GM23248 (cell line): ENCODE data around the gene LRRN2. TPM values are rescaled to one million over a fixed set of nuclear protein-coding genes. Genes with fewer than 3 reads are reported as not detected.
A peak's percentile ranks its signal among the peaks of the same experiment; 100 is the strongest.
"Not testable (repeated sequence)": the region's sequence is repeated elsewhere in the genome, so short reads cannot be mapped to it uniquely, and the experiment has no call there.

Source experiments
- DNase-seq: peaks from one replicate; pipeline ENCODE4 v3.0.0-alpha.2; 2015
- H2AFZ ChIP-seq: fragments of 200-600 bp; sonication (generic); 2 replicates; pipeline ENCODE4 v1.6.1; 2016; ENCODE audit warnings: antibody characterized with exemption
- H3F3A ChIP-seq: fragments of 200-600 bp; sonication (generic); 2 replicates; pipeline ENCODE4 v1.6.1; 2016; ENCODE audit warnings: mild to moderate bottlenecking, antibody characterized with exemption, mixed run types; ENCODE audit not compliant: insufficient read depth
- H3K27ac ChIP-seq: fragments of 200-600 bp; sonication (generic); 2 replicates; pipeline ENCODE4 v1.5.1; 2016; ENCODE audit warnings: mild to moderate bottlenecking
- H3K27me3 ChIP-seq: fragments of 200-600 bp; sonication (generic); replicated peaks from 2 replicates; pipeline ENCODE4 v1.6.1; 2016; ENCODE audit warnings: mild to moderate bottlenecking; ENCODE audit not compliant: insufficient read depth
- H3K36me3 ChIP-seq: fragments of 200-600 bp; sonication (generic); 2 replicates; pipeline ENCODE4 v1.6.1; 2016; ENCODE audit warnings: low read depth, mild to moderate bottlenecking
- H3K4me1 ChIP-seq: fragments of 200-600 bp; sonication (generic); 2 replicates; pipeline ENCODE4 v1.6.1; 2016; ENCODE audit warnings: mild to moderate bottlenecking; ENCODE audit not compliant: insufficient read depth
- H3K4me2 ChIP-seq: fragments of 200-600 bp; sonication (generic); one replicate; pipeline ENCODE4 v1.6.1; 2016; ENCODE audit warnings: mild to moderate bottlenecking; ENCODE audit not compliant: unreplicated experiment
- H3K4me3 ChIP-seq: fragments of 200-600 bp; sonication (generic); 2 replicates; pipeline ENCODE4 v1.5.1; 2016; ENCODE audit warnings: mild to moderate bottlenecking
- H3K79me2 ChIP-seq: fragments of 200-600 bp; sonication (generic); 2 replicates; pipeline ENCODE4 v1.6.1; 2016; ENCODE audit warnings: mild to moderate bottlenecking; ENCODE audit not compliant: insufficient read depth
- H3K9ac ChIP-seq: fragments of 200-600 bp; sonication (generic); 2 replicates; pipeline ENCODE4 v1.6.1; 2016; ENCODE audit warnings: mild to moderate bottlenecking
- H3K9me2 ChIP-seq: fragments of 200-600 bp; sonication (generic); 2 replicates; pipeline ENCODE4 v1.6.1; 2016; ENCODE audit warnings: mixed run types, mild to moderate bottlenecking, moderate library complexity; ENCODE audit not compliant: insufficient read depth
- H3K9me3 ChIP-seq: fragments of 200-600 bp; sonication (generic); one replicate; pipeline ENCODE4 v1.6.1; 2017; ENCODE audit warnings: low read depth
- H4K20me1 ChIP-seq: fragments of 200-600 bp; sonication (generic); 2 replicates; pipeline ENCODE4 v1.6.0; 2016; ENCODE audit not compliant: insufficient read depth
- EZH2 ChIP-seq: fragments of 200-600 bp; sonication (generic); IDR thresholded peaks from 2 replicates; pipeline ENCODE4 v1.6.1; 2018; ENCODE audit warnings: antibody characterized with exemption, mild to moderate bottlenecking; ENCODE audit not compliant: insufficient read depth, poor library complexity, severe bottlenecking
- EZH2phosphoT487 ChIP-seq: fragments of 200-600 bp; sonication (generic); IDR thresholded peaks from 2 replicates; pipeline ENCODE4 v1.6.1; 2018; ENCODE audit warnings: antibody characterized with exemption, moderate library complexity, mild to moderate bottlenecking, low read depth; ENCODE audit not compliant: insufficient read depth
- WGBS, 2 experiments: methylation state at CpG; one replicate each; pipeline ENCODE4 v1.1.6; 2015 to 2017; ENCODE audit warnings: low lambda C conversion rate in 2 of 2, low coverage in 1 of 2; ENCODE audit errors: missing lambda C conversion rate in 2 of 2; 5-methylcytosine and 5-hydroxymethylcytosine counted together
- in situ Hi-C: fragments of 300-500 bp; cut with MboI; formaldehyde crosslinking; loops from 2 replicates; pipeline ENCODE4 v1.15.0; 2020
- polyA plus RNA-seq: library from polyadenylated mRNA; unstranded; fragments of >200 nt; fragmentation: Nextera tagmentation; extraction: Ambion mirVana; gene quantifications from 2 replicates; pipeline ENCODE4 v1.2.1, GENCODE V29; 2016
- total RNA-seq: library from RNA; depleted of rRNA; stranded (reverse); fragments of >200 nt; shearing (Covaris generic); gene quantifications from 2 replicates; pipeline ENCODE4 v1.2.3, GENCODE V29; 2014

LRRN2 gene
- total and polyA plus RNA-seq, 2 experiments from 2014 or later = 0.22 TPM; not detected in 1

- in situ Hi-C loops = no loop called here
- TF ChIP-seq EZH2phosphoT487 (no peak), EZH2 (no peak)
- H3K9ac ChIP-seq = no peak overlapping the region
- H3K27me3 ChIP-seq = no peaks in the 10 kb centered on the region
- H3K36me3 ChIP-seq = no peaks in the 10 kb centered on the region
- peaks cover 8% of the 10 kb centered on the region for H3K4me1 ChIP-seq
- H3F3A ChIP-seq = no peaks in the 10 kb centered on the region
- no peak overlapping the region for H3K27ac ChIP-seq
- DNase-seq = no peak
- no peaks in the 10 kb centered on the region for H3K9me2 ChIP-seq
- H3K9me3 ChIP-seq = no peaks in the 10 kb centered on the region
- no peak overlapping the region for H3K4me2 ChIP-seq
- WGBS, 2 experiments = 59 to 67% methylated on average over 8 of the region's 8 CpGs
- H2AFZ ChIP-seq = no peak overlapping the region
- H3K79me2 ChIP-seq = no peaks in the 10 kb centered on the region
- no peak overlapping the region for H3K4me3 ChIP-seq
- no peaks in the 10 kb centered on the region for H4K20me1 ChIP-seq
These were observed 111.3 kb downstream of the LRRN2 start for GRCh38 chr1:204574016-204574864.

- H3K4me2 ChIP-seq = no peak overlapping the region
These were observed 112.3 kb downstream of the LRRN2 start for GRCh38 chr1:204572923-204573922.

GRCh38 chr1:204571631-204572030, 113.9 kb downstream of the LRRN2 start:
- no peaks in the 10 kb centered on the region for H3K9me2 ChIP-seq
- no peaks in the 10 kb centered on the region for H3K27me3 ChIP-seq
- no peak overlapping the region for H3K4me3 ChIP-seq
- H3K79me2 ChIP-seq = no peaks in the 10 kb centered on the region
- H3K9me3 ChIP-seq = no peaks in the 10 kb centered on the region
- H2AFZ ChIP-seq = no peak overlapping the region
- no peak overlapping the region for H3K27ac ChIP-seq
- DNase-seq = no peak
- H3F3A ChIP-seq = no peaks in the 10 kb centered on the region
- TF ChIP-seq EZH2 (no peak), EZH2phosphoT487 (no peak)
- no peaks in the 10 kb centered on the region for H3K36me3 ChIP-seq
- in situ Hi-C loops = no loop called here
- H3K9ac ChIP-seq = no peak overlapping the region
- no peaks in the 10 kb centered on the region for H4K20me1 ChIP-seq
- H3K4me2 ChIP-seq = no peak overlapping the region
- WGBS, 2 experiments = 93 to 97% methylated on average over 4 of the region's 4 CpGs
- peaks cover 8% of the 10 kb centered on the region for H3K4me1 ChIP-seq

More at GRCh38 chr1:204572923-204573922, 112.3 kb downstream of the LRRN2 start:
- no peak overlapping the region for H3K9ac ChIP-seq
- no peaks in the 10 kb centered on the region for H4K20me1 ChIP-seq
- H3K9me3 ChIP-seq = no peaks in the 10 kb centered on the region
- no peaks in the 10 kb centered on the region for H3K27me3 ChIP-seq
- peaks cover 8% of the 10 kb centered on the region for H3K4me1 ChIP-seq
- TF ChIP-seq EZH2phosphoT487 (no peak), EZH2 (no peak)
- H3K4me3 ChIP-seq = no peak overlapping the region
- H3K36me3 ChIP-seq = no peaks in the 10 kb centered on the region
- H3K9me2 ChIP-seq = no peaks in the 10 kb centered on the region
- H3F3A ChIP-seq = no peaks in the 10 kb centered on the region
- no peak overlapping the region for H2AFZ ChIP-seq
- DNase-seq = peak; percentile 60
- in situ Hi-C loops = no loop called here
- no peaks in the 10 kb centered on the region for H3K79me2 ChIP-seq
- no peak overlapping the region for H3K27ac ChIP-seq
- 65 to 66% methylated on average over 8 of the region's 8 CpGs for WGBS, 2 experiments

GRCh38 chr1:204571128-204571527, 114.4 kb downstream of the LRRN2 start:
- WGBS, 2 experiments = 97% methylated on average over 2 of the region's 2 CpGs
- no peak overlapping the region for H3K9ac ChIP-seq
- no peaks in the 10 kb centered on the region for H3K27me3 ChIP-seq
- H3F3A ChIP-seq = no peaks in the 10 kb centered on the region
- peaks cover 8% of the 10 kb centered on the region for H3K4me1 ChIP-seq
- no peaks in the 10 kb centered on the region for H3K9me2 ChIP-seq
- TF ChIP-seq EZH2 (no peak), EZH2phosphoT487 (no peak)
- H4K20me1 ChIP-seq = no peaks in the 10 kb centered on the region
- DNase-seq = peak; percentile 22
- H2AFZ ChIP-seq = no peak overlapping the region
- H3K4me3 ChIP-seq = no peak overlapping the region
- in situ Hi-C loops = no loop called here
- H3K27ac ChIP-seq = no peak overlapping the region
- H3K79me2 ChIP-seq = no peaks in the 10 kb centered on the region
- H3K4me2 ChIP-seq = no peak overlapping the region
- H3K36me3 ChIP-seq = no peaks in the 10 kb centered on the region
- H3K9me3 ChIP-seq = no peaks in the 10 kb centered on the region

GRCh38 chr1:204570021-204570420, 115.5 kb downstream of the LRRN2 start:
- H3K9ac ChIP-seq, H3K4me2 ChIP-seq, H3K27ac ChIP-seq, H3K36me3 ChIP-seq, H3K79me2 ChIP-seq, H3K9me2 ChIP-seq, DNase-seq, H2AFZ ChIP-seq, H3K27me3 ChIP-seq, H3K4me3 ChIP-seq, H3F3A ChIP-seq, in situ Hi-C loops, H3K9me3 ChIP-seq, H4K20me1 ChIP-seq: not testable (repeated sequence)
- peaks cover 13% of the 10 kb centered on the region for H3K4me1 ChIP-seq
- WGBS, 2 experiments = 45 to 55% methylated on average over 3 of the region's 3 CpGs
